B cell (primary cell): ENCODE data around the gene SRP19.

Experiments
- CTCF ChIP-seq: fragments of 200-600 bp; IDR thresholded peaks from one replicate; pipeline ENCODE4 v1.8.0; 2022; ENCODE audit warnings: antibody characterized with exemption, mild to moderate bottlenecking
- EZH2 ChIP-seq: IDR thresholded peaks from 2 replicates; pipeline ENCODE4 v1.6.1; 2012; ENCODE audit warnings: borderline replicate concordance, low read depth, mild to moderate bottlenecking, moderate library complexity, low read length; ENCODE audit not compliant: insufficient read depth, poor library complexity, severe bottlenecking

GRCh38 chr5:112878760-112879159 is 17.7 kb downstream of the SRP19 start:
- no peak for TF ChIP-seq CTCF
- no peak for TF ChIP-seq EZH2
